NT2/D1 (cell line): ENCODE measurements around the gene SOAT2.

Experiments
- SUZ12 ChIP-seq: IDR thresholded peaks from 2 replicates; pipeline ENCODE4 v1.6.1; 2011; ENCODE audit not compliant: insufficient read length, insufficient read depth; ENCODE audit errors: extremely low read depth
- YY1 ChIP-seq: IDR thresholded peaks from 2 replicates; pipeline ENCODE4 v1.6.1; 2011; ENCODE audit not compliant: insufficient read length, insufficient read depth
- ZNF274 ChIP-seq: IDR thresholded peaks from 2 replicates; pipeline ENCODE4 v1.6.1; 2011; ENCODE audit warnings: mild to moderate bottlenecking, low read depth, low read length

- TF ChIP-seq YY1 = no peak
- TF ChIP-seq ZNF274 = no peak
- TF ChIP-seq SUZ12 = no peak
These were observed 30.4 kb downstream of the SOAT2 start for GRCh38 chr12:53133722-53134121.
